SJCRH30 (cell line): Measurements from ENCODE around the gene SLC6A3. TPM values are rescaled to one million over a fixed set of nuclear protein-coding genes. Genes with fewer than 3 reads are reported as not detected.
"Not testable (repeated sequence)": the region's sequence is repeated elsewhere in the genome, so short reads cannot be mapped to it uniquely, and the experiment has no call there.

Experiments
- DNase-seq, 2 experiments: peaks; one replicate each; pipeline ENCODE4 v3.0.0-alpha.2; 2015 to 2020
- H3K27ac ChIP-seq: fragments of 250-450 bp; sonication (Bioruptor Pico); 2 replicates; pipeline ENCODE4 v1.5.1; 2020; ENCODE audit warnings: mild to moderate bottlenecking, moderate library complexity
- H3K27me3 ChIP-seq: fragments of 250-450 bp; sonication (Bioruptor Pico); 2 replicates; pipeline ENCODE4 v1.5.1; 2020; ENCODE audit warnings: mild to moderate bottlenecking, moderate library complexity
- H3K36me3 ChIP-seq: fragments of 250-450 bp; sonication (Bioruptor Pico); 2 replicates; pipeline ENCODE4 v1.5.1; 2020; ENCODE audit warnings: mild to moderate bottlenecking, moderate library complexity
- H3K4me1 ChIP-seq: fragments of 250-450 bp; sonication (Bioruptor Pico); 2 replicates; pipeline ENCODE4 v1.5.1; 2020; ENCODE audit warnings: mild to moderate bottlenecking, moderate library complexity
- H3K4me3 ChIP-seq: fragments of 250-450 bp; sonication (Bioruptor Pico); 2 replicates; pipeline ENCODE4 v1.5.1; 2020; ENCODE audit warnings: mild to moderate bottlenecking, moderate library complexity
- H3K9me3 ChIP-seq: fragments of 250-450 bp; sonication (Bioruptor Pico); replicated peaks from 2 replicates; pipeline ENCODE4 v1.5.1; 2020; ENCODE audit warnings: mild to moderate bottlenecking, moderate library complexity
- total RNA-seq: library from RNA; depleted of rRNA; stranded (reverse); fragments of >200 nt; shearing (Covaris generic); gene quantifications from 2 replicates; pipeline ENCODE4 v1.2.3, GENCODE V29; 2014

SLC6A3 gene
- total RNA-seq, 1 experiment from 2014 or later = 0.04 TPM

DNA sequence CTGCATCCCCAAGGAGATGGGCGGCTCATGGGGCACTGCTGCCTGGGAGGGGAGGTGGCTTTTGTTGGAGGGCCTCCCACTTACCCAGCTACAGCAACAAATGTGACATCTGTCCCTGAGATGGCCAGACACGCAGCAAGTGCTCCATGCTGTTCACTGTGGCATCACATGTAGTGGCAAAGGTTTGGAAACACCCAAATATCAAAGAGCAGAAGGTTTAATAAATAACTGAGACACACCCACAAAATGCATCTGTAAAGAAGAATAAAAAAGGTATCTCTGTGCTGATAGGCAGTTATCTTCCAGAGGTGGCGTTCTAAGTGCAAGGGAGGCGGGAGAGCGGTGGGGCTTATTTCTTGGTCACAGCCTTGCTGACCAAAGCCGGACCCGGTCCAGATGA is 77.0 kb downstream of the SLC6A3 start:
- Histone ChIP-seq H3K4me3 (no peak overlapping the region), H3K9me3 (no peaks in the 10 kb centered on the region), H3K27ac (no peak overlapping the region), H3K36me3 (no peaks in the 10 kb centered on the region), H3K27me3 (no peaks in the 10 kb centered on the region), H3K4me1 (no peaks in the 10 kb centered on the region)
- DNase-seq = no peak

DNA sequence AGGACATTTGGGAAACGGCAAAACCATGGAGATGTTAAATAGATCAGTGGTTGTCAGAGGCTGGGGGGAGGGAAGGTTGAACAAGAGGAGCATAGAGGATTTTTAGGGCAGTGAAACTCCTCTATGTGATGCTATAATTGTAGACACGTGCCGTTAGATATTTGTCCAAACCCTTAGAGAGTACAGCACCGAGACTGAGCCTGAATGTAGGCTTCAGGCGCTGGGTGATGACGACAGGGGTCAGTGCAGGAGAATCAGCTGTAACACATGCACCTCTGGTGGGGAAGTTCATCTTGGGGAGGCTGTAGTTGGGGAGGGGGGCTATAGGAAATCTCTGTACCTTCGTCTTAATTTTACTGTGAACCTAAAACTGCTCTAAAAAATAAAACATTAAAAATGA is 78.1 kb downstream of the SLC6A3 start:
- H3K27me3 ChIP-seq = no peaks in the 10 kb centered on the region
- no peak overlapping the region for H3K27ac ChIP-seq
- no peak overlapping the region for H3K4me3 ChIP-seq
- DNase-seq = no peak
- no peaks in the 10 kb centered on the region for H3K9me3 ChIP-seq
- H3K4me1 ChIP-seq = no peaks in the 10 kb centered on the region
- H3K36me3 ChIP-seq = no peaks in the 10 kb centered on the region

DNA sequence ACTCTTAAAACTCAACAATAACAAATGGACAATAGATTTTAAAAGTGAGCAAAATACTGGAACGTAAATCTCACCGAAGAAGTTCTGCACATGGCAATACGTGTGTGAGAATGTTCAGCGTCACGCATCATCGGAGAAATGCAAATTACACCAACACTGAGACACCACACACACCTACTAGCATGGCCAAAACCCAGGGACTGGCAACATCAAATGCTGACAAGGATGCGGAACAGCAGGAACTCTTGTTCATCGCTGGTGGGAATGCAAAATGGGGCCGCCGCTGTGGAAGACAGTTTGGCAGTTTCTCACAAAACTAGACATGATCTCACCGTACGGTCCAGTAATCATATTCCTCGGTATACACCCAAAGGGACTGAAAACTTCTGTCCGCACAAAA is 78.7 kb downstream of the SLC6A3 start:
- Histone ChIP-seq H3K4me1 (no peaks in the 10 kb centered on the region), H3K9me3 (no peaks in the 10 kb centered on the region), H3K27ac (no peak overlapping the region), H3K36me3 (no peaks in the 10 kb centered on the region), H3K27me3 (no peaks in the 10 kb centered on the region), H3K4me3 (no peak overlapping the region)
- DNase-seq = no peak

DNA sequence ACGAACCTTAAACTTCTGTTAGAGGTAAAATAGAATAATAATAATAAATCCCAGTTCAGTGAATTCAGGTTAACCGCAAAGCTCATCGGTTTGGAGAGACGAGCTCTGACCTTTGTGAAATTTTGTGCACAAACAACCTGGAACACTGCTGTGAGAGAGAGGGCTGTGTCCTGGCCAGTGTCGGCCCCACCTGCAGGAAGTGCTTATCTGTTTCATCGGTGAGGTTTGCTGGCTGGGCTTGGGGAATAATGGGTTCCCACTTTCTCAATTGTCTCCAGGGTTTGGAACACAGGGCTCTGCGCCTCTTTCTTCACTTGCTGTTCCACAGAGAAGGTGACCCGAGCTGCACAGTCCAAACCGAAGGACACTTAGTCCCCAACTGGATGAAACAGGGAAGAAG is 81.0 kb downstream of the SLC6A3 start:
- DNase-seq = no peak
- H3K9me3 ChIP-seq = no peaks in the 10 kb centered on the region
- H3K36me3 ChIP-seq = no peaks in the 10 kb centered on the region
- H3K27ac ChIP-seq = no peak overlapping the region
- no peak overlapping the region for H3K4me3 ChIP-seq
- H3K4me1 ChIP-seq = no peaks in the 10 kb centered on the region
- no peaks in the 10 kb centered on the region for H3K27me3 ChIP-seq

DNA sequence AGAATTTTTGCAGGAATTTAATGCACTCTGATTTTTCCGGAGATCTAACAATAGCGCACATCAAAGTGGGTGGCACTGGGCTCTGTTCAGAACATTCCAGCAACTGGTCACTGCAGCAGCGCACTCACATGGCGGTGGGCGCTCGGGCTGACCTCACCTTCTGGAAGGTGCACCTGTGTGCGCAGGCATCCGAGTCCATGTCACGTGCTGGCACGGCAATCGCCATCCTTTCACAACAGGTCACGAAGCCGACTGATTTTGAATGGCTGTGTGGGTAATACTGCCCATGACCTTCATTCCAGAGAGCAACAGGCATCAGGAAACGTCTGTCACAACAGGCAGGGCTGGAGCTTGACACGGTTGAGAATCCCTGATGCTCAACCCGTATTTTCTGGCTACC is 81.7 kb downstream of the SLC6A3 start:
- no peak for DNase-seq
- no peaks in the 10 kb centered on the region for H3K36me3 ChIP-seq
- H3K27ac ChIP-seq = no peak overlapping the region
- H3K4me1 ChIP-seq = no peaks in the 10 kb centered on the region
- H3K4me3 ChIP-seq = no peak overlapping the region
- H3K27me3 ChIP-seq = no peaks in the 10 kb centered on the region
- no peaks in the 10 kb centered on the region for H3K9me3 ChIP-seq

DNA sequence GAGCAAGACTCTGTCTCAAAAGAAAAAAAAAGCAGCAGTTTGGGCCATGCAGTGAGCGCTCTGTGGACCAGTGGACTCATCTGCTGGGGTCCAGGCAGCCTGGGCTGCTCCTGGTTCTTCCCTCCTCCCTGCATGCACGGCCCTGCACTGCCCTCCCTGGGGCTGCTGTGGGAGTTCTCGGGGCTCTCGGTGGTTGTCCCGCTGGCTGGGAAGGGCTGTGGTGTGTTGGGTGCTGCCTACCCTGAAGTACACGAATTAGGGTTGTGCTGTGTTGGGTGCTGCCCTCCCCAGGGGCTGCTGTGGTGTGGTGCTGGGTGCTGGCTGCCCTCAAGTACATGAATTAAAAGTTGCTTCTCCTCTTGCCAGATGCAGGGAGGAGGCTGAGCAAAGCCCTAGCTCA is 82.1 kb downstream of the SLC6A3 start:
- Histone ChIP-seq H3K27me3 (no peaks in the 10 kb centered on the region), H3K4me3 (no peak overlapping the region), H3K27ac (no peak overlapping the region), H3K36me3 (no peaks in the 10 kb centered on the region), H3K4me1 (no peaks in the 10 kb centered on the region), H3K9me3 (no peaks in the 10 kb centered on the region)
- no peak for DNase-seq

DNA sequence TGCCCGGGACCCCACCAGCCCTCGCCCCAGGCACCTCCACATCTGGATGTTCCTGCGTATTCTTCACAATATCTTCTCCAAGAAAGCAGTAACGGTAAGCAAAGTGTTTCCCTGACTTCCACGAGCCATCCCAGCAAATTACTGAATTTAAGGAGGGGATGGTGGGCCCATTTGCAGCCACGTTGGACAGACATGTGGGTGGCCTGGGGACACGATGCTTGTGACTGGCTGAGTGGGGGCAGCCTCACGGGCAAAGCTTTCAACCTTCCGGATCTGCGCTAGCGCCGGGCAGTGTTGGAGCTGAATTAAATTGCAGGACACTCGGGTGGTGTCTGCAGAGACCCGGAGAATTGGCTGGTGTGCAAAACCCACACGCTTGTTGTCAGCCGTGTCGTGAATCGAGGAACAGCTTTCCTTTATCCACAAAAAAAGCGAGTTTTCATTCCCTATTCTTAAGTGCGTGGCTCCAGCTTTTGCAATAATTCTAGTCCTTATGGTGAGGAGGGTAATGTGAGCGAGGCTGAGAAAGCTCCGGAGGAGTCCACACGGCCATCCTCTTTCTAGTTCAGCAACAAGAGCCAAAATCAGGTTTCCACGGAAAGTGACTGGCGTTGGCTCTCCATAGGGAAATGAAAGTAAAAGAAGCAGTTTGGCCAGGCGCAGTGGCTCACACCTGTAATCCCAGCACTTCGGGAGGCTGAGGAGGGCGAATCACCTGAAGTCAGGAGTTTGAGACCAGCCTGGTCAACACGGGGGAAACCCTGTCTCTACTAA is 82.8 kb downstream of the SLC6A3 start:
- no peaks in the 10 kb centered on the region for H3K9me3 ChIP-seq
- H3K27ac ChIP-seq = no peak overlapping the region
- H3K27me3 ChIP-seq = no peaks in the 10 kb centered on the region
- no peak overlapping the region for H3K4me3 ChIP-seq
- DNase-seq = no peak
- no peaks in the 10 kb centered on the region for H3K4me1 ChIP-seq
- H3K36me3 ChIP-seq = no peaks in the 10 kb centered on the region

DNA sequence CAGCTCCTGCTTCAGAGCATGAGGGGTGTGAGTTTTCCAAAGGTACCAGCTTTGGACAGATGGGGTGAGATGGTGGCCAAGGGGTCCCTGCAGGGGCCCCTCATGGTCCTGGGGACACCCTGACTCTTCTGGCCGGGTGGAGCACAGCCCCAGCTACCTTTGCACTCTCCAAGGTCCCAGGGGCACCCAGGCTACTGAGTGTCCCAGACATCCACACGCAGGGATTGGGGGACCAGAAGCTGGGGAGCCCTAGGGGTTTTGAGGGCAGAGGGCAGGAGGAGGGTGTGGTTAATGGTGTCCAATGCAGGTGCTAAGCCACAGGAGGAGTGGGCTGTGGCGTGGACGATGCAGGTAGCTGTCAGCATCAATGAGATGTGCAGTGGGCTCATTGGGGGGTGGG is 84.4 kb downstream of the SLC6A3 start:
- no peaks in the 10 kb centered on the region for H3K4me1 ChIP-seq
- H3K36me3 ChIP-seq = no peaks in the 10 kb centered on the region
- no peak overlapping the region for H3K27ac ChIP-seq
- no peaks in the 10 kb centered on the region for H3K9me3 ChIP-seq
- DNase-seq = no peak
- H3K27me3 ChIP-seq = no peaks in the 10 kb centered on the region
- H3K4me3 ChIP-seq = no peak overlapping the region

DNA sequence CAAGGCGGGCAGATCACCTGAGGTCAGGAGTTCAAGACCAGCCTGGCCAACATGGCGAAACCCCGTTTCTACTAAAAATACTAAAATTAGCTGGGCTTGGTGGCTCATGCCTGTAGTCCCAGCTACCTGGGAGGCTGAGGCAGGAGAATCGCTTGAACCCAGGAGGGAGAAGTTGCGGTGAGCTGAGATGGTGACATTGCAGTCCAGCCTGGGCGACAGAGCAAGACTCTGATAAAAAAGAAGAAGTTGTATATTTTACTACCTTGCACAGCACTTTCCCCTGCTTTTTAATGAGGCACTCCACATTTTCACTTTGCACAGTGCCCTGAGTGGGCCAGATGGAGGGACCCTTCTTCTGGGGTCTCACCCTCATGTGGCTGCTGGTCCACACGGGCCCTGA is 84.9 kb downstream of the SLC6A3 start:
- H3K9me3 ChIP-seq, H3K27me3 ChIP-seq: not testable (repeated sequence)

DNA sequence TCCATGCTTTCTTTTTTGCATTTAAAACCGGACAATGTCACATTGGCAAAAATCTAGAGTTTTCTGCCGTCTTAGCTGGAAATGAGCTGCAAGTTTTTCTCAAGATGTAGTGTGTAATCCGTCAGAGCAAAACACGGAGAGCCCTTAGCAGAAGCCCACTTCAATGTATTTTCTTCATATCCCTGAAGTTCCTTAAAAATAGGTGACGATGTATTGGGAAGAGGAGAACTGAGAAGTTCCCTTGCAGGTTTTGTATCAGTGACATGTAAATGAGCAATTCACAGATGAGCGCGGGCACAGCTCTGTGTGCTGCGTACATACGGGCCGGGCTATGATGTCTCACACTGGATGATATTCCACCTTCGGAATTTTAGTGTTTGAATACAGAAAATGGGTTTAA is 85.5 kb downstream of the SLC6A3 start:
- DNase-seq = no peak
- no peak overlapping the region for H3K4me3 ChIP-seq
- H3K27me3 ChIP-seq = no peaks in the 10 kb centered on the region
- H3K36me3 ChIP-seq = no peaks in the 10 kb centered on the region
- H3K4me1 ChIP-seq = no peaks in the 10 kb centered on the region
- no peak overlapping the region for H3K27ac ChIP-seq
- H3K9me3 ChIP-seq = no peaks in the 10 kb centered on the region

More for the DNA sequence above, 84.9 kb downstream of the SLC6A3 start:
- not testable (repeated sequence) for H3K36me3 ChIP-seq, H3K27ac ChIP-seq, H3K4me3 ChIP-seq, DNase-seq, H3K4me1 ChIP-seq

DNA sequence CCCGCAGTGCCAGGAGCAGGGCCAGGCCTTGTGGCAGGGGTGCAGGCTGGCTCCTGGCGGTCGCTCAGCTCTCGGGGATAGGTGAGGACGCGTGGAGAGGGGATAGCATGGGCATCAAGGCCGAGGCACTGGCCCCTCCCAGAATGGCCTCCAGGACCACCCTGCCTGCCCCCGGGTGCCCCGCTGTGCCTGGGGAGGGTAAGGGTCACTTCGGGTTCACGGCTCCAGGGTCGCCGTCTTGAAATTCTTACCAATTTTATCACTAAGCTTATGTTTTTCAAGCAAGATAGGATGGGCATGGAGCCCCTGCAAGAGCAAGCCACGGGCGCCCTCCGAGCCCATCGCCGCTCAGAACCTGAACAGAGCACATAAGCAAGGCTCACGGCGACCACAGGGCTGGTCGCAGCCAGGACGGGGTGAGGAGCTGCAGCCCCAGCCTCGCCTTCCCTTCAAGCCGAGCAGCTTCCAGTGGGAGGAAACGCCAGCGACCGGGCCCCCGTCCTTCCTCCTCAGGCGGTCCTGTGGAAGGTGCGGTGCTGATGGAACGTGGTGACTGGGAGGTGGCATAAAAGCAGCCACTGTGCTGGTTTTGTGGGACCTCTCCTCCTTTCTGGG is 86.1 kb downstream of the SLC6A3 start:
- H3K27ac ChIP-seq = no peak overlapping the region
- H3K27me3 ChIP-seq = no peaks in the 10 kb centered on the region
- H3K9me3 ChIP-seq = no peaks in the 10 kb centered on the region
- H3K4me1 ChIP-seq = no peaks in the 10 kb centered on the region
- no peaks in the 10 kb centered on the region for H3K36me3 ChIP-seq
- H3K4me3 ChIP-seq = no peak overlapping the region
- no peak for DNase-seq

DNA sequence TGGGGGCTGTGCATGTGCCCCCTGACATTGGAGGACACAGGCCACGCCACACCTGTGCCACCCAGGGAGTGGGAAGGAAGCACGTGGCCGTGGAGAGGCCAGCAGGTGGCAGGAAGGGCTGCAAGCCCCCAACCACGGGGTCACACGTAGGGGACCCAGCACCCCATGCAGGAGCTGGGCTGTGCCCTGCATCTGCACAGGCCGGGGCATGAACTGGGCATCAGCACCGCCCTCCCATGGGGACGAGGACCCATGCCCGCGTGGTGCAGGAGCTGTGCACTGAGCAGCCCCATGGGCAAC is 86.6 kb downstream of the SLC6A3 start:
- H3K27me3 ChIP-seq = no peaks in the 10 kb centered on the region
- no peak overlapping the region for H3K4me3 ChIP-seq
- H3K36me3 ChIP-seq = no peaks in the 10 kb centered on the region
- no peaks in the 10 kb centered on the region for H3K4me1 ChIP-seq
- no peak overlapping the region for H3K27ac ChIP-seq
- H3K9me3 ChIP-seq = no peaks in the 10 kb centered on the region
- DNase-seq = no peak

DNA sequence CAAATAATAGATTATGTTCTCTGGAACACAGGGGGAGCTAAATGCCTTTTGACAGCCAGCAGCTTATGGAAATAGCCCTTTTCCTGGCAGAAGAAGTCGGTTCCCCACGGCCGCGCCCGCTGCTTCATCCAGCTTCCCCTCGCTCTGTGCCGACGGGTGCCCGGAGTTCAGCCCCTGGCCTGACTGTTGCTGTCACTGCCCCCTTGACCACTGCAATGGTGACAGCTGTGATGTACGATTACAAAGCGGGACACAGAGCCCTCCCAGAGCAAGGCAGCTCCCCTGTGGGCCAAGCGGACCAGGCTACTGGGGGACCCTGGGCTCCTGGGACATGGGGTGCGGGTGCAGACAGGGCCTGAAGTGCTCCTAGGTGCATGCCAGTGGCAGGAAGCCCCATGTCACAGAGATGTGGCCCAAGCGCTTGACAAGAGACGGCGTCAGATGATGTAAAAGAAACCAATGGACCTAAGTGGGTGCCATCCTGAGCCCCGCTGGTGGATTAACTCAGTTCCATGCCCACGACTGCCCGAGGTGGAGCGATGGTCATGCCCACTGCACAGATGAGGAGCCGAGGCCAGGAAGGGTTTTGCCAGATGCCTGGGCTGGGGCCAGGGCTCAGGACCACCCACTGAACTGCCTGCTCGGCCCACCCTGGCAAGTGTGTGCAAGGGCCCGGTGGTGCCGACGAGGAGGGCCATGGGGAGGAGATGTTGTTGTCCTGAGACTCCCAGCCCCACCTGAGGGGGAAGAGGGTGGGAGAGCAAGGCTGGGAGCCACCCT is 87.1 kb downstream of the SLC6A3 start:
- Histone ChIP-seq H3K4me1 (no peaks in the 10 kb centered on the region), H3K27ac (no peak overlapping the region), H3K27me3 (no peaks in the 10 kb centered on the region), H3K4me3 (no peak overlapping the region), H3K36me3 (no peaks in the 10 kb centered on the region), H3K9me3 (no peaks in the 10 kb centered on the region)
- DNase-seq = no peak

DNA sequence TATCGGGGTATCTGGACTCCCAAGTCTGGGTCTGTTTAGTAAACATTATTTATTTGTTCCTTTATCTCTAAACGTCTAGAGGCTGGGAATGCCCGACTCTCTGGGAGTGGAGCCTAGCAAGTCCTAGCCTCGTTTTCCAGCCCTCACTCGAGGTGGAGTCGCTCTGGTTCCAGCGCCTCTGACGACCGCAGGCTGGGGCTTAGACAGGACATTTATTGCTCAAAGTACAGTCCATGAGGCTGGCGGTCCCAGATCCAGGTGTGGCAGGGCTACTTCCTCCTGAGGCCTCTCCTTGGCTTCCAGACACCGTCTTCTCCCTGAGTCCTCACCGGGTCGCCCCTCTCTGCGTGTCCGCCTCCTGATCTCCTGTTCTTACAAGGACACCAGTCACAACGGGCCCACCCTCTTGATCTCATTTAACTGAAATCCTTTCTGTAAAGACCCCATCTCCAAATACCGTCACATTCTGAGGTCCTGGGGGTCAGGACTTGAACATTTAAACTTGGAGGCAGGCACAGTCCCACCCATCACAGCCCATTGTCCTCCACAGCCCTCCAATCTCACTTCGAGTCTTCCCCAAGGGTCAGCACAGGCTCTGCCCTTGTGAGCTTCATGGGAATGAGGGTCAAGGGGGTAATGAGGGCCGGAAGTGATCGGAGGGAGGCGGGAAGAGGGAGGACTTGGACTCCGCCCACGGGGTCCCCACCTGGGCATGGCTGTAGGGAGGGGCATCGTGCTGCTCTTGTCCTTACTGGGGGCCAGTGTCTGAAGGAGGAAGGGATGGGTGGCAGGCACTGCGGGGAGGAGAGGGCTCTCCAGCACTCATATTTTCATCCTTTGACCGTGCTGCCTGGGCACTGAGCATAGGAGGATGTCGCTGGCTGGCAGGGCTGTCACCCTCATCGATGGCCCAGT is 88.1 kb downstream of the SLC6A3 start:
- no peaks in the 10 kb centered on the region for H3K36me3 ChIP-seq
- H3K9me3 ChIP-seq = no peaks in the 10 kb centered on the region
- no peaks in the 10 kb centered on the region for H3K27me3 ChIP-seq
- DNase-seq = no peak
- no peak overlapping the region for H3K27ac ChIP-seq
- no peak overlapping the region for H3K4me3 ChIP-seq
- no peaks in the 10 kb centered on the region for H3K4me1 ChIP-seq

DNA sequence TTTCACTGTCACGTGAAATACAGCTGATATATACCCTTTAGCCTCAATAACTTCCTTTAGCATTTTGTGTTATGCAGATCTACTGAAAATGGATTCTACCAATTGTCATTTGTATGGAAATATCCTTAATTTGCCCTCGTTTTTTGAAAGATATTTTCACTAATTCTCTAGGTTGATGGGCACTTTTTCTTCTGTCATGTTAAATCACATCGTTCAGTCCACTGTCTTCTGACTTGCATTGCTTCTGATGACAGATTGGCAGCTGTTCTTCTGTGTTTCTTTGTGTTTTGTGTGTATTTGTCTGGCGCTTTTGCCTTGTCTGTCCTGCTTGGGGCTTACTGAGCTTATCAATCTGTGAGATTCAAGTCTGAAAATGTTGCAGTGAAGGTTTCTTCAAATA is 90.7 kb downstream of the SLC6A3 start:
- Histone ChIP-seq H3K4me3 (no peak overlapping the region), H3K27me3 (no peaks in the 10 kb centered on the region), H3K4me1 (no peaks in the 10 kb centered on the region), H3K9me3 (no peaks in the 10 kb centered on the region), H3K36me3 (no peaks in the 10 kb centered on the region), H3K27ac (no peak overlapping the region)
- no peak for DNase-seq
